HG03066 (cell line): ENCODE results near the gene TMEM247.

Experiments used
- ATAC-seq: cut with Tn5 transposase; IDR thresholded peaks from one replicate; pipeline ENCODE4 v1.9.1; 2021; ENCODE audit warnings: low read depth; ENCODE audit not compliant: unreplicated experiment

The TMEM247 gene

GRCh38 chr2:46479265-46479664, at the start of gene TMEM247:
TMEM247 (plus strand) TSS chr2:46479565.
- ATAC-seq, result no peak

GRCh38 chr2:46430413-46430812, 49.0 kb upstream of the TMEM247 start:
- ATAC-seq, result no peak

GRCh38 chr2:46430992-46431391, 48.4 kb upstream of the TMEM247 start:
- no peak for ATAC-seq

DNA sequence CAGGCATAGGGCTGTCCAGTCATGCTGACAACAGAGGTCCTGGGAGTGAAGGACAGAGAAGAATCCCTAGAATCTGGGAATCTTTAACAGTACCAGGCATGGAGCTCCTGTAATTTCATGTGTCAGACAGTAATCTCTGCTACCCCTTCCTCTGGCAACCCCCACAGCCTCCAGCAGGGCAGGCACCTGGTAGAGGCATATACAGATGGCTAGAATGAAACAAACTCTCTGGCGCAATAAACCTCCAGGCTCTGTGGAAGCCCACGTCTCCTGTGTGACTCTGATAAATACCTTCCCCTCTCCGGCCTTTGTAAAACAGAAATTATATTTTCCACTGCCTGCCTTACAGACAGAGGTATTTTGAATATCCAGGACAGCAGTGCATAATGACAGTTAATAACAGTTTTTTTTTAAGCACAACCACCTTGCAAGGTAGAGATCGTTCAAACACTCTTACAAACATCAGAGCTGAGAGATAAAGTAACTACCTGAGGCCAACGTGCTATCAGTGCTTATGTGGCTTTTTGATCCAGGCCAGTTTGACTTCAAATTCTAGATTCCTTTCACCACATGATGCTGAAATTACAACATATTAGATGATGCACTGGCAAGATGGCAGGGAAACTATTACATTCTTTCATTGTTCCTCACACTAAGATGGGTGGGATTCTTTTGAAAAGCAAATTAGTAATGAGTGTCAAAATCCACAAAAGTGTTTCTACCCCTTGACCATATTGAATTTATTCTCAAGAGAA, 47.7 kb upstream of the TMEM247 start:
- ATAC-seq, result no peak

- ATAC-seq, result no peak
These were observed 44.5 kb upstream of the TMEM247 start for GRCh38 chr2:46434851-46435273.

DNA sequence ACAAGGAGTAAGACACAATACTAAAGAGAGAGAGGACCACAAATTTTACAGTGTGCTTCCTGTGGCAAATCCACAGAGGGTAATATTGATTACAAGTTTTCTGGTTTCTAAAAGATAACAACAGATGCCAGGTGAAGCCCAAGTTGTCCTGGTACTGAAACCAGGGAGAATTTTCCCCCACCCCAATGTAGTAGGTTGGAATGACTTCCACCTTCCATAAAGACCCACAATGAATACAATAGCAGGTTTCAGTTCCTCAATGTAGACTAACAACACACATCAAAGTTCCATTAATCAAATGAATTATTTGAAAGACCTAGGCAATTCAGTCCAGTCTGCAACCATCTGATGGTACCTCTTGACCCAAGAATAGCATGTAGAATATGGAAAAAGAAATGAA, 44.0 kb upstream of the TMEM247 start:
- ATAC-seq, result no peak

GRCh38 chr2:46435796-46436360, 43.5 kb upstream of the TMEM247 start:
- no peak for ATAC-seq

- ATAC-seq, result no peak
These were observed 42.6 kb upstream of the TMEM247 start for GRCh38 chr2:46436800-46437199.

DNA sequence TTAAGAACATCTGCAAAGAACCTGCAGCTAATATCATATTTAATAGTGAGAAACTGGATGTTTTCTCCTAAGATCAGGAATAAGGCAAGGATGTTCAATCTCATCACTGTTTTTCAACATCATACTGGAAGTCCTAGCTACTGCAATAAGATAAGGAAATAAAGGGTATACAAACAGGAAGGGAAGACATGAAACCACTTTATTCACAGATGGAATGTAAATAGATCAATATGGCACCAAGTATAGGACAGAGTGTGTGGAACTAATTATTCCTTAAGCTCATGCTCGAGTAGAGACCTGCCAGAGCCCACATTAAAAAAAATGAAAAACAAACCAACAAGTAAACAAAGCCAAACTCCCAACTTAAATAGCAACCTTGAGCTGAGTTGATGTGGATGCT, 41.3 kb upstream of the TMEM247 start:
- no peak for ATAC-seq

DNA sequence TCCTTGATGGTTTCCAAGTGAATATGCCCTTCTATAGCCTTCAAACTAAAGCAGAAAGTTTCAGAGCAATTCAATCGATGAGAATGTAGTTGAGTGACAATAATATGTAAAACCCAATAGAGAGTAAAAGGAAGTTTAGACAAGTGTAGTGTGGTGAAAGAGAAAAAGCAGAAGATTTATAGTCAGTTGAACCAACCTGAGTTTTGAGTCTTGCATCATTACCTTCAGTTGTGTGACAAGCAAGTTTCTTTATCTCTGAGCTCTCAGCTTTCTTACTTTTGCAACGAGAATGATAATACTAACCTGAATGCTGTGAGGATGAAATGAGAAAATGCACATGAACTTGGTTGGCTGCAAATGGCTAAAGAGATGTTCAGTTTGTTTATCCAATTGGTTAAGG, 40.6 kb upstream of the TMEM247 start:
- no peak for ATAC-seq

GRCh38 chr2:46439582-46439981, 39.8 kb upstream of the TMEM247 start:
- no peak for ATAC-seq

- no peak for ATAC-seq
These were observed 37.3 kb upstream of the TMEM247 start for GRCh38 chr2:46441838-46442712.

DNA sequence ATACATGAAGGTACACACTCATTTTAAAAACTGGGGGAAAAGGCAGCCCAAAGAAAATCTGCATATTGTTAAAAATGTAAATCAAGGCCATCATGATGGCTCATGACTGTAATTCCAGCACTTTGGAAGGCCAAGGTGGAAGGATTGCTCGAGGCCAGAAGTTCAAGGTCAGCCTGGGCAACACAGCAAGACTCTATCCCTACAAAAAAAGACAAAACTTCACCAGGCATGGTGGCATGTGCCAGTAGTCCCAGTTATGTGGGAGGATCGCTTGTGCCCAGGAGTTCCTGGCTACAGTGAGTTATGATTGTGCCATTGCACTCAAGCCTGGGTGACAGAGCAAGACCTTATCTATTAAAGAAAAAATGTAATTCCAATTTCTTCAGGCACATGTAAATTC, 34.6 kb upstream of the TMEM247 start:
- ATAC-seq, result no peak

- no peak for ATAC-seq
These were observed 33.8 kb upstream of the TMEM247 start for GRCh38 chr2:46445556-46445955.

DNA sequence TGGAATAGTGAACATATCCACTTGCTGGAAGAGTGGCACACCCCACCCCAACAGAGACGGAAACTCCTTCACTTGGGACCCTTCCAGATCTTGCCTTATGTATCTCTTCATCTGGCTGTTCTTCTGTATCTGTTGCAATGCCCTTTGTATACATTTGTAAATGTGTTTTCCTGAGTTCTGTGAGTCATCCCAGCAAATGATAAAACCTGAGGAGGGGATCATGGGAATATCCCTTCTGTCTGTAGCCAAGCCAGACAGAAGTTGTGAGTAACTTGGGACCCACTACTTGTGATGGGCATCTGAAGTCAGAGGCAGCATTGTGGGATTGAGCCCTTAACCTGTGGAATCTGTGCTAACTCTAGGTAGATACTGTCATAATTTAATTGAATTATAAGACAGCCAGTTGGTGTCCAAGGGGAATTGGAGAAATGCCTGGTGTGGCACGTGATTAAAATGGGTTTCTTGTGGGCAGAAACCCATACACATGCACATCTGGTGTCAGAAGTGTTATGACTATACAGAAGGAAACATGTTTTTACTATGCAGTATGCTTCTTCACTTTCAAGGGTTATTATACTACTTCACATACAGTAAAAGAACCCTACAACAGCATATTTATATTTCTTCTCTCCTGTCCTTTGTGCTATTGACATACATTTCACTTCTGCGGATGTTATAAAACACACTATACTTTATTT, 32.3 kb upstream of the TMEM247 start:
- ATAC-seq, result no peak

DNA sequence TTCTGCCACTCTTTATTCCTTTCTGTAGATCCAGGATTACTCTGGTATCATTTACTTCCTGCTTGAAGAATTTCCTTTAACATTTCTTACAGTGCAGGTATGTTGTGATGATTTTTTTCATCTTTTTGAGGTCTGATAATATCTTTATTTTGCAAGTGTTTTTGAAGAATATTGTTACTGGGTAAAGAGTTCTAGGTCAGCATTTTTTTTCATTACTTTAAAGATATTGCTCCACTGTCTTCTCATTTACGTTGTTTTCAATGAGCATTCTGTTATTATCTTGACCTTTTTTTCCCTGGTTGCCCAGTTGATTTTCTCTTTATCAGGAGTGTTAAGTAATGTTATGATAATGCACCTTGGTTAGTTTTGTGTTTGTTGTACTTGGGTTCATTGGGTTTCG, 31.7 kb upstream of the TMEM247 start:
- ATAC-seq, result no peak

DNA sequence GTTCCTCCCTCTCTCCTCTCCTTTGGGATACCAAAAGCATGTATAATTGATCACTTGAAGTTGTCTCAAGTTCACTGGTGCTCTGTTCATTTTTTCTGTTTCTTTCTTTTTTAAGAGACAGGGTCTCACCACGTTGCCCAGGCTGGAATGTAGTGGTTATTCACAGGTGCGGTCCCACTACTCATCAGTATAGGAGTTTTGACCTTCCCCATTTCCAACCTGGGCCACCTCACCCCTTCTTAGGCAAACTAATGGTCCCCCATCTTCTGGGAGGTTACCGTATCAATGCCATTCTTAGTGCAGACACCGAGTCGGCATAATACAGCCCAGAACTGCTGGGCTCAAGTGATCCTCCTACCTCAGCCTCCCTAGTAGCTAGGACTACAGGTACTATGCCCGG, 31.3 kb upstream of the TMEM247 start:
- no peak for ATAC-seq

DNA sequence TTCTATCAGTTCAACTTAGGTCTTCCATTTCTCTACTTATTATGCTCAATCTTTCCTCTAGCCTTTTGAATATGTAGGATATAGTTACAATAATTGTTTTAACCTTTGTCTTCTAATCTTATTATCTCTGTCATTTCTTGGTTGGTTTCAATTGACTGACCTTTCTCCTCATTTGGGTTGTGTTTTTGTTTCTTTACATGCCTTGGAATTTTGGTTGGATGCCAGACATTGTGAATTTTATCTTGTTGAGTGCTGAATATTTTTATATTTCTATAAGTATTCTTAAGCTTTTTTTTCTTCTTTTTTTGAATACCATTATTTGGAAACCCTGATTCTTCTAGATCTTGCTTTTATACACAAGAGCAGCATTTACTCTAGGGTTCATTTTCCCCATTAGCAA, 30.7 kb upstream of the TMEM247 start:
- ATAC-seq, result no peak

GRCh38 chr2:46449700-46450099, 29.7 kb upstream of the TMEM247 start:
- ATAC-seq, result no peak

GRCh38 chr2:46451131-46451711, 28.1 kb upstream of the TMEM247 start:
- ATAC-seq, result no peak

DNA sequence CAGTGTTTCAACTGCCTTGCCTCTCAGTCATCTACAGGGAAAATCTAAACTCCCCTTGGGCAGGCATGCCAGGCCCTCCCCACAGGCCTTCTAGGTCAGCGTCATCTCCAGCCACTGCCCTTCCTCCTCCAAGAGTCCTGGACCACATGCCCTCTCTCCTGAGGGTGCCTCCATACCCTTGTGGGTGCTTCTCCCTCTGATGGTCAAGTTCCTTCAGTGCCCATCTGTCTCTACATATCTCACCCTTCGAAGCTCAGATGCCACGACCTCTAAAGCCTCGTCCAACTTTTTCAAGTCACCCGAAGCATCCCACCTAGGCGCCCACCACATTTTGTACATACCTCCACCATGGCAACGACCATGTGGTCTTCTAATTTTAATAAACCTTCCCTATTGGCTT, 22.6 kb upstream of the TMEM247 start:
- no peak for ATAC-seq
